ACC112 (cell line): ENCODE measurements around the gene CCDC61.

Source experiments
- H2AFZ ChIP-seq: fragments of 200-600 bp; sonication (generic); one replicate; pipeline ENCODE4 v1.6.0; 2017; ENCODE audit warnings: antibody characterized with exemption, low read length; ENCODE audit not compliant: unreplicated experiment
- H3K27ac ChIP-seq: fragments of 200-600 bp; sonication (generic); 2 replicates; pipeline ENCODE4 v1.5.1; 2014; ENCODE audit warnings: low read depth, mild to moderate bottlenecking, antibody characterized with exemption, low read length, moderate library complexity
- H3K27me3 ChIP-seq: fragments of 200-600 bp; sonication (generic); 2 replicates; pipeline ENCODE4 v1.6.1; 2014; ENCODE audit warnings: mild to moderate bottlenecking, antibody characterized with exemption, low read length, moderate library complexity, mixed read lengths; ENCODE audit not compliant: insufficient read depth
- H3K36me3 ChIP-seq: fragments of 200-600 bp; sonication (generic); 2 replicates; pipeline ENCODE4 v1.6.1; 2016; ENCODE audit warnings: mild to moderate bottlenecking, antibody characterized with exemption, low read length, moderate library complexity, mixed read lengths; ENCODE audit not compliant: insufficient read depth
- H3K4me1 ChIP-seq: fragments of 200-600 bp; sonication (generic); one replicate; pipeline ENCODE4 v1.6.1; 2016; ENCODE audit warnings: low read length, mixed read lengths; ENCODE audit not compliant: insufficient read depth, unreplicated experiment, control insufficient read depth
- H3K4me3 ChIP-seq: fragments of 200-600 bp; sonication (generic); 2 replicates; pipeline ENCODE4 v1.5.1; 2014; ENCODE audit warnings: mild to moderate bottlenecking, low read depth, low read length
- H3K79me2 ChIP-seq: fragments of 200-600 bp; sonication (generic); one replicate; pipeline ENCODE4 v1.6.0; 2016; ENCODE audit warnings: low read length; ENCODE audit not compliant: control insufficient read depth, unreplicated experiment, insufficient read depth

Gene CCDC61

GRCh38 chr19:45960595-45961235 is 34.6 kb upstream of the CCDC61 start:
- H3K27me3 ChIP-seq = peaks cover 23% of the 10 kb centered on the region; the same call in 1 of the 2 replicates
- no peak overlapping the region for H3K27ac ChIP-seq
- no peak overlapping the region for H2AFZ ChIP-seq
- H3K79me2 ChIP-seq = no peaks in the 10 kb centered on the region
- no peak overlapping the region for H3K4me3 ChIP-seq
- H3K4me1 ChIP-seq = no peaks in the 10 kb centered on the region
- no peaks in the 10 kb centered on the region for H3K36me3 ChIP-seq

- H3K4me3 ChIP-seq = no peak overlapping the region
- H3K27ac ChIP-seq = no peak overlapping the region
- H3K79me2 ChIP-seq = no peaks in the 10 kb centered on the region
Measured at GRCh38 chr19:45962021-45962420, 33.2 kb upstream of the CCDC61 start.

GRCh38 chr19:45967246-45967645 is 28.0 kb upstream of the CCDC61 start:
- no peaks in the 10 kb centered on the region for H3K36me3 ChIP-seq
- H3K4me3 ChIP-seq = no peak overlapping the region
- no peaks in the 10 kb centered on the region for H3K79me2 ChIP-seq
- H3K4me1 ChIP-seq = no peaks in the 10 kb centered on the region
- H3K27me3 ChIP-seq = peaks cover 21% of the 10 kb centered on the region
- no peak overlapping the region for H3K27ac ChIP-seq
- H2AFZ ChIP-seq = no peak overlapping the region

More at GRCh38 chr19:45962021-45962420, 33.2 kb upstream of the CCDC61 start:
- Histone ChIP-seq H2AFZ (no peak overlapping the region), H3K36me3 (no peaks in the 10 kb centered on the region), H3K4me1 (no peaks in the 10 kb centered on the region), H3K27me3 (peaks cover 23% of the 10 kb centered on the region; the same call in 1 of the 2 replicates)

GRCh38 chr19:45968626-45969025 is 26.6 kb upstream of the CCDC61 start:
- H3K4me1 ChIP-seq = no peaks in the 10 kb centered on the region
- no peaks in the 10 kb centered on the region for H3K79me2 ChIP-seq
- no peak overlapping the region for H2AFZ ChIP-seq
- H3K27ac ChIP-seq = no peak overlapping the region
- no peaks in the 10 kb centered on the region for H3K36me3 ChIP-seq
- H3K4me3 ChIP-seq = no peak overlapping the region
- H3K27me3 ChIP-seq = peaks cover 27% of the 10 kb centered on the region

GRCh38 chr19:45969676-45970075 is 25.6 kb upstream of the CCDC61 start:
- Histone ChIP-seq H3K4me3 (no peak overlapping the region), H3K27ac (no peak overlapping the region), H2AFZ (no peak overlapping the region), H3K27me3 (peaks cover 38% of the 10 kb centered on the region), H3K4me1 (no peaks in the 10 kb centered on the region), H3K36me3 (no peaks in the 10 kb centered on the region), H3K79me2 (no peaks in the 10 kb centered on the region)

GRCh38 chr19:45971260-45971902 is 23.9 kb upstream of the CCDC61 start:
- H3K27ac ChIP-seq = no peak overlapping the region
- H2AFZ ChIP-seq = no peak overlapping the region
- H3K79me2 ChIP-seq = no peaks in the 10 kb centered on the region
- no peaks in the 10 kb centered on the region for H3K4me1 ChIP-seq
- no peaks in the 10 kb centered on the region for H3K36me3 ChIP-seq
- peaks cover 52% of the 10 kb centered on the region for H3K27me3 ChIP-seq
- H3K4me3 ChIP-seq = no peak overlapping the region

- Histone ChIP-seq H3K36me3 (no peaks in the 10 kb centered on the region), H3K27me3 (peaks cover 51% of the 10 kb centered on the region)
Measured at GRCh38 chr19:45972081-45972946, 23.0 kb upstream of the CCDC61 start.

GRCh38 chr19:45972947-45973540 is 22.2 kb upstream of the CCDC61 start:
- Histone ChIP-seq H3K27ac (no peak overlapping the region), H3K79me2 (no peaks in the 10 kb centered on the region), H2AFZ (no peak overlapping the region), H3K36me3 (no peaks in the 10 kb centered on the region), H3K4me3 (no peak overlapping the region), H3K4me1 (no peaks in the 10 kb centered on the region), H3K27me3 (peaks cover 49% of the 10 kb centered on the region)

More at GRCh38 chr19:45972081-45972946, 23.0 kb upstream of the CCDC61 start:
- H3K4me1 ChIP-seq = no peaks in the 10 kb centered on the region
- H2AFZ ChIP-seq = no peak overlapping the region
- no peaks in the 10 kb centered on the region for H3K79me2 ChIP-seq
- H3K27ac ChIP-seq = no peak overlapping the region
- no peak overlapping the region for H3K4me3 ChIP-seq

- H3K27me3 ChIP-seq = peaks cover 49% of the 10 kb centered on the region
- H3K27ac ChIP-seq = no peak within 1 kb of the TSS
- no peak within 1 kb of the TSS for H3K4me3 ChIP-seq
- H3K4me1 ChIP-seq = no peaks in the 10 kb centered on the region
- no peak within 1 kb of the TSS for H2AFZ ChIP-seq
- no peaks in the 10 kb centered on the region for H3K79me2 ChIP-seq
- no peaks in the 10 kb centered on the region for H3K36me3 ChIP-seq
Measured at GRCh38 chr19:45973553-45974338, 21.5 kb upstream of the CCDC61 start, which contains the start of gene NOVA2. Gene NOVA2 (minus strand): TSS chr19:45973865. CDS start chr19:45973351, 514 bp downstream.
